SU-DHL-6 (cell line): Measurements from ENCODE around the gene C15orf40.

Source experiments
- H2AFZ ChIP-seq: fragments of 200-600 bp; sonication (generic); 2 replicates; pipeline ENCODE4 v1.6.1; 2014; ENCODE audit warnings: low read depth, mild to moderate bottlenecking, moderate library complexity, mixed read lengths, antibody characterized with exemption, low read length; ENCODE audit not compliant: severe bottlenecking
- H3F3A ChIP-seq: fragments of 200-600 bp; shearing (Covaris generic); 2 replicates; pipeline ENCODE4 v1.6.0; 2016; ENCODE audit warnings: antibody characterized with exemption, mild to moderate bottlenecking; ENCODE audit not compliant: insufficient read depth
- H3K27ac ChIP-seq: fragments of 200-600 bp; sonication (generic); 2 replicates; pipeline ENCODE4 v1.5.1; 2016; ENCODE audit warnings: low read depth, mild to moderate bottlenecking, low read length, moderate library complexity, mixed read lengths
- H3K27me3 ChIP-seq: fragments of 200-600 bp; sonication (generic), shearing (Covaris generic); 2 replicates; pipeline ENCODE4 v1.6.0; 2014; ENCODE audit warnings: mild to moderate bottlenecking, low read length
- H3K36me3 ChIP-seq: fragments of 200-600 bp; sonication (generic); 2 replicates; pipeline ENCODE4 v1.6.1; 2014; ENCODE audit warnings: mild to moderate bottlenecking, low read length, mixed read lengths
- H3K4me2 ChIP-seq: fragments of 300-600, 200-600 bp; shearing (Covaris generic), sonication (generic); 2 replicates; pipeline ENCODE4 v1.6.0; 2014; ENCODE audit warnings: low read length, low read depth, mild to moderate bottlenecking; ENCODE audit not compliant: poor library complexity, severe bottlenecking
- H3K4me3 ChIP-seq: fragments of 200-600 bp; sonication (generic); 2 replicates; pipeline ENCODE4 v1.5.1; 2014; ENCODE audit warnings: antibody characterized with exemption, low read length, mild to moderate bottlenecking, mixed read lengths; ENCODE audit not compliant: insufficient read depth, poor library complexity, severe bottlenecking
- H3K79me2 ChIP-seq: fragments of 200-600 bp; sonication (generic); 2 replicates; pipeline ENCODE4 v1.6.1; 2014; ENCODE audit warnings: mild to moderate bottlenecking, low read length, moderate library complexity; ENCODE audit not compliant: insufficient read depth
- H3K9ac ChIP-seq: fragments of 200-600 bp; sonication (generic); 2 replicates; pipeline ENCODE4 v1.7.0; 2014; ENCODE audit warnings: mild to moderate bottlenecking, low read length
- H3K9me2 ChIP-seq: fragments of 200-600 bp; sonication (generic); replicated peaks from 2 replicates; pipeline ENCODE4 v1.6.1; 2014; ENCODE audit warnings: low read length; ENCODE audit not compliant: insufficient read depth
- H3K9me3 ChIP-seq: fragments of 200-600 bp; sonication (generic); 2 replicates; pipeline ENCODE4 v1.6.1; 2014; ENCODE audit warnings: low read length, mixed read lengths; ENCODE audit not compliant: insufficient read depth
- H4K20me1 ChIP-seq: fragments of 200-600 bp; sonication (generic); 2 replicates; pipeline ENCODE4 v1.6.1; 2014; ENCODE audit warnings: low read depth, mild to moderate bottlenecking, antibody characterized with exemption, low read length, moderate library complexity, mixed read lengths
- CTCF ChIP-seq: fragments of 200-600 bp; sonication (generic); IDR thresholded peaks from one replicate; pipeline ENCODE4 v1.5.1; 2017; ENCODE audit warnings: antibody characterized with exemption, mild to moderate bottlenecking, low read length, moderate library complexity; ENCODE audit not compliant: insufficient read depth, poor library complexity, severe bottlenecking
- EZH2phosphoT487 ChIP-seq: fragments of 200-600 bp; sonication (generic), shearing (Covaris generic); conservative IDR thresholded peaks from 2 replicates; pipeline ENCODE4 v1.6.1; 2018; ENCODE audit warnings: mild to moderate bottlenecking, antibody characterized with exemption, low read length, moderate library complexity, mixed read lengths

Gene C15orf40

DNA sequence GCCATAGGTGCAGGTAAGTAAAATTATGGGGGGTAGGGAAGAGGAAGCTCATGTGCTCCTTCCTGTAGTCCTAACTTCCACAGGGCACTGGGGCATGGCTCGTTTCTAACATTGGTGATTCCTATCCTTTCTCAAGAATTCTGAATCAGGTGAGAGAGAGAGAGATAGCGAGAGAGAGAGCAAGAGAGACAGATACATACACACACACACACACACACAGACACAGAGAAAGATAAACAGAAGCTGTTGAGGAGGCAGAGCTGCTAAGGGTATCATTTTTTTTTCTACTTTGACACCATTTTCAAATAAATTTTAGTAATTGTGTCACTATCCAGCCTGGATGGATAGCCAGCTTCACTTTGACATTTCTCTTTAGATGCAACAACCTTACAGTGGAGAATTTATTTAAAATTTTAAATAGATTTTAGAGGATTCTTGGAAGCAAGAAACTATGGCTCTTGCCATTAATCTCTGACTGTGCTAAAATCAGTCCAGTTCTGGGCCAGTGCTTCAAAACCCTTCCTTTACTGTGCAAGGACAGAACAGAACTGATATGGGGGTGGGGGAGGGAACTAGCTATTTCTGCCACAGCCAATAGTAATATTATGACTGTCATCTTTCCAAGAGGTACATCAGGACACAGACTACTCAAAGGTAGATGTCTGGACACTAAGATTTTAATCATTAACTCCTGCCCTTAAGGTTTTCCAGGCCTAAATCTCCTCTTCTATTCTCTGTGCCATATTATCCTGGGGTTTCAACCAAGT lies 40.0 kb downstream of the C15orf40 start:
- TF ChIP-seq CTCF (no peak), EZH2phosphoT487 (no peak)
- no peaks in the 10 kb centered on the region for H3K27me3 ChIP-seq
- no peak overlapping the region for H3K4me2 ChIP-seq
- no peak overlapping the region for H2AFZ ChIP-seq
- H3K4me3 ChIP-seq, result no peak overlapping the region
- H3K27ac ChIP-seq, result no peak overlapping the region
- no peaks in the 10 kb centered on the region for H3F3A ChIP-seq
- no peaks in the 10 kb centered on the region for H3K9me3 ChIP-seq
- H3K36me3 ChIP-seq, result no peaks in the 10 kb centered on the region
- no peak overlapping the region for H3K9ac ChIP-seq
- no peaks in the 10 kb centered on the region for H3K9me2 ChIP-seq
- no peaks in the 10 kb centered on the region for H4K20me1 ChIP-seq
- H3K79me2 ChIP-seq, result no peaks in the 10 kb centered on the region

- Histone ChIP-seq H3K9me2 (no peaks in the 10 kb centered on the region), H3K9ac (no peak overlapping the region), H3K36me3 (no peaks in the 10 kb centered on the region), H3K4me2 (no peak overlapping the region), H3K4me3 (no peak overlapping the region), H3K27ac (no peak overlapping the region), H4K20me1 (no peaks in the 10 kb centered on the region), H3K9me3 (no peaks in the 10 kb centered on the region), H3K27me3 (no peaks in the 10 kb centered on the region), H3F3A (no peaks in the 10 kb centered on the region), H3K79me2 (no peaks in the 10 kb centered on the region), H2AFZ (no peak overlapping the region)
- TF ChIP-seq EZH2phosphoT487 (no peak), CTCF (no peak)
Observed at GRCh38 chr15:82970696-82971095, 40.7 kb downstream of the C15orf40 start.

DNA sequence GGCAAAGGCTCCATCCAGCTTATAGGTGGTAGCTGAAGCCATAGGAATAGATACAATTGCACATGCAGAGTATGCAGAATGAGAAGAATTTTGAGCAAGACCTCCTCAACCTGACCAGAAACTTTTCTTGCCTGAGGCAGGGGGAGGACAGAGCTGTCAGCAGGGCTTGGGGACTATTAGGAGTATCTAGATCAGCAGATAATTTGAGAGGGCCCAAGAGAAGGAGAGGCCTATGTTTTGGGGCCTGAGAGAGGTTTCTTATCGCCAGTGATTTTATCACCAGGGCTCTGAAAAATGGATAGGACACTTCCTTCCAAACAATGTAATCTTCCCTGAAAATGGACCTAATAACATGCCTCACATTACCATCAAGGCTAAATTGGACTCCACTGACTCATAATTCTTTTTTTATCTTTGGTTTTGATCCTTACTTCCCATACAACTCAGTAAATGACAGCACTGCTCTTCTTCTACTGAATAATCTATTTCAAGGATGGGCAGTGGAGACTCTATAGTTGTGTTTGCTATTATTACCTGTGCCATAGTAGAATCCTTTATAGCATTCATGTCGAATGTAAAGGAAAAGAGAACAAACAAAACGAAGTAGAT lies 41.3 kb downstream of the C15orf40 start:
- Histone ChIP-seq H3K79me2 (no peaks in the 10 kb centered on the region), H3K4me3 (no peak overlapping the region), H3F3A (no peaks in the 10 kb centered on the region), H2AFZ (no peak overlapping the region), H3K9ac (no peak overlapping the region), H3K36me3 (no peaks in the 10 kb centered on the region), H3K4me2 (no peak overlapping the region), H3K9me2 (no peaks in the 10 kb centered on the region), H3K27ac (no peak overlapping the region), H4K20me1 (no peaks in the 10 kb centered on the region), H3K9me3 (no peaks in the 10 kb centered on the region), H3K27me3 (no peaks in the 10 kb centered on the region)
- TF ChIP-seq CTCF (no peak), EZH2phosphoT487 (no peak)
